ENCODE measurements around the gene KSR1.
"Not testable (repeated sequence)": the region's sequence is repeated elsewhere in the genome, so short reads cannot be mapped to it uniquely, and the experiment has no call there.

Gene KSR1

DNA sequence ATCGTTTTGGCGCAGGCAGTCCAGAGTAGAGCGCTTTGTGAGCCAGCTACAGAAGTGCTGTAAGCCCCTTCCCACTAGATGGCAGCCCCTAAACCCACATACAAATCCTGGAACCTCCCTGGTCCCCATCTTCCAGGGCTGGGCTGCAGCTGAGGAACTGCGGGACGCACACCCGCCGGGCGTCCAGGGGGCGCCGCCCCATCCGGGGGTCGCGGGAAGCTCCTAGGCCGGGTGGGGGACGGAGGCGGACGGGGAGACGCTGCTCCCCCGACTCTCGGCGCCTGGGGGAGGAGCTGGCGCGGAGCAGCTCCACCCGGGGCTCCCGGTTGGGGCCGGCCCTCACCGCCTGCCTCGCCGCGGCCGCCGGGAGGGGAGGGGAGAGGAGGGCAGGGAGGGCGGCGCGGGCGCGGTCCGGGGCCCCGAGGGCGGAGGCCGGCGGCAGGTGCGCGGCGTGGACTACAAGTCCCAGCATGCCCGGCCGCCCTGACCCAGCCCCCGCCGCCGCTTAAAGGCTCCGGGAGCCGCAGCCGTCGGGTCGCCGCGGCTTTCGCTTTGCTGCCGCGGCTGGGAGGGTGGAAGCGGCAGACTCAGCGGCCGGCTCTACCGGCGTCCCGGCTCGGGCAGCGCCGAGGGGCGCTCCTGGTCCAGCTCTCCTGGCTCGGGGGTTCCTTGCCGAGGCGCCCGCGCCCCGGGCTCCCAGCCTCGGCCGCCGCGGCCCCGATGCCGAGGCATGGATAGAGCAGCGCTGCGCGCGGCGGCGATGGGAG is at the start of gene KSR1:
TSS of gene KSR1 (plus strand) at position 535 of the 767 bp plus-strand sequence. CDS start at position 731, 196 bp downstream.
- DNase-seq (ENCODE audit: extremely low read depth, low read depth), result no peak
- TF ChIP-seq, protein P1, sequence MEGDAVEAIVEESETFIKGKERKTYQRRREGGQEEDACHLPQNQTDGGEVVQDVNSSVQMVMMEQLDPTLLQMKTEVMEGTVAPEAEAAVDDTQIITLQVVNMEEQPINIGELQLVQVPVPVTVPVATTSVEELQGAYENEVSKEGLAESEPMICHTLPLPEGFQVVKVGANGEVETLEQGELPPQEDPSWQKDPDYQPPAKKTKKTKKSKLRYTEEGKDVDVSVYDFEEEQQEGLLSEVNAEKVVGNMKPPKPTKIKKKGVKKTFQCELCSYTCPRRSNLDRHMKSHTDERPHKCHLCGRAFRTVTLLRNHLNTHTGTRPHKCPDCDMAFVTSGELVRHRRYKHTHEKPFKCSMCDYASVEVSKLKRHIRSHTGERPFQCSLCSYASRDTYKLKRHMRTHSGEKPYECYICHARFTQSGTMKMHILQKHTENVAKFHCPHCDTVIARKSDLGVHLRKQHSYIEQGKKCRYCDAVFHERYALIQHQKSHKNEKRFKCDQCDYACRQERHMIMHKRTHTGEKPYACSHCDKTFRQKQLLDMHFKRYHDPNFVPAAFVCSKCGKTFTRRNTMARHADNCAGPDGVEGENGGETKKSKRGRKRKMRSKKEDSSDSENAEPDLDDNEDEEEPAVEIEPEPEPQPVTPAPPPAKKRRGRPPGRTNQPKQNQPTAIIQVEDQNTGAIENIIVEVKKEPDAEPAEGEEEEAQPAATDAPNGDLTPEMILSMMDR (IDR thresholded peaks at IDR 0.05; ENCODE audit: low read depth, low read length, missing control alignments), result peak; percentile 44
- H3K4me3 ChIP-seq (replicated peaks; ENCODE audit: low read depth, low read length), result peak within 1 kb of the TSS; percentile 66

DNA sequence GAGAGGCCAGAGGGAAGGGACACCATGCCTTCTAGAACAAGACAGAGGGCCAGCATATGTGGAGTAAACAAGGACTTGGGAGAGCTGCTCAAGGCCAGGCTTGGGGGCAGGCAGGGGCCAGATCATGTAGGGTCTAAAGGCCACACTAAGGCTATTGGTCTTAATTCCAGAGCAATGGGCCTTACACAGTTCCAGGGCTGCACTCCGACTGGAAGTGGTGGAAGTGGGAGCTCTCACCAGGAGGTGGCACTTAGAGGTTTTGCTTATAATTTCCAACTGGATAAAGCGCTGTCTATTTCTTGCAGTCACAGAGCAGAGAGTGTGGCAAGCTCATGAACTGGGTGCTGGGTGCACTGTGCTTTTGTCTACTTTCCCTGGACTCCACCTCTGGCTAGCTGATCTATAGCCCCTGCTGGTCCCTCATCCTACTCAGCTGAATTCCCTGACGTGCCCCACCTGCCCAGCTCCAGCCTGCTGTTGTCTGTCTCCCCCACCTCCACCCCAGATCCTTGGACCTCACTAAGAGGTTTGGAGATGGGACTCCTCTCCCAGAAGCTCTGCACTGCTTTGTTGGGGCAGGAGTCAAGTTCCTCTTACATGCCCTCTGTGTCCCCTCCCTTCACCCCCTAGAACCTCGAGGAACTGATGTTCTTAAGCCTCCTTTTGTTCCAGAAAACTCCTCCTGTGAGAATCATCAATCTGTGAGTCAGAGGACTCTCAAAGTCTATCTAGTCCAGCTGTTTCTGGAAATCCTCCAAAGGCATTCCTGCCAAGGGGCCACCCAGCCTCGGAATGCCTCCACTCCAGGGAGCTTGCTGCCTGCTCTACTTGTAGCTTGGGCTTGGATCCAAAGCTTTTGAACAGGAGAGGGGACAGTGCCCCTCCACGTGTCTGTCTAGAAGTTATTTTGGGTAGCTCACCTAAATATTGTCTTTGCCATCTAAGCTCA is 48.1 kb upstream of the KSR1 start:
- no peak overlapping the region for H3K4me3 ChIP-seq (replicated peaks; ENCODE audit: low read depth, low read length)
- DNase-seq (ENCODE audit: extremely low read depth, low read depth), result peak; percentile 33
- TF ChIP-seq, protein P1 (IDR thresholded peaks at IDR 0.05; ENCODE audit: low read depth, low read length, missing control alignments), result no peak

DNA sequence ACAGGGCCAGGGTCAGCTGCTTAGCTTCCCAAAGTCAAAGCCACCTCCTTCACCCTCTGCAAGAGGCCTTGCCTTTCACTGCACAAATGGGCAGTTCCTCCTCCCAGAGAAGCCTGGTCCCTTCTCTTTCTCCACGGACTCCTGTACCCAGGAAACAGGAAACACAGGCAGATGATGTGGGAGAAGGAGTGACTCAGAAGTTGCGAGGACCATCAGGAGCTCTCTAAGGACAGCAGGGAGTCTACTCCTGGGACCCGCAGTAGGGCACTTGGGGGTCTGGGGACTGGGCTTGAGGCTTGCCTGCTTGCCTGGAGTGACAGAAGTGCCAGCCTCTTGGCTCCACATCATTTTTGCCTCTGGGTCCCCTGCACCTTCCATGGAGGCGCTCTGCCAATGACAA is 47.4 kb upstream of the KSR1 start:
- no peak for DNase-seq (ENCODE audit: extremely low read depth, low read depth)
- TF ChIP-seq, protein P1 (IDR thresholded peaks at IDR 0.05; ENCODE audit: low read depth, low read length, missing control alignments), result no peak
- no peak overlapping the region for H3K4me3 ChIP-seq (replicated peaks; ENCODE audit: low read depth, low read length)

DNA sequence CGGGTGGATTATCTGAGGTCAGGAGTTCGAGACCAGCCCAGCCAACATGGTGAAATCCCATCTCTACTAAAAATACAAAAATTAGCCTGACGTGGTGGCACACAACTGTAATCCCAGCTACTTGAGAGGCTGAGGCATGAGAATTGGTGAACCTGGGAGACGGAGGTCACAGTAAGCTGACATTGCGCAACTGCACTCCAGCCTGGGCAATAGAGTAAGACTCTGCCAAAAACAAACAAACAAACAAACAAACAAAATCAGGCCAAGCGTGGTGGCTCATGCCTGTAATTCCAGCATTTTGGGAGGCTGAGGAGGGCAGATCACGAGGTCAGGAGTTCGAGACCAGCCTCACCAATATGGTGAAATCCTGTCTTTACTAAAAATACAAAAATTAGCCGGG is 44.1 kb upstream of the KSR1 start:
- H3K4me3 ChIP-seq (replicated peaks; ENCODE audit: low read depth, low read length); DNase-seq (ENCODE audit: extremely low read depth, low read depth): not testable (repeated sequence)

DNA sequence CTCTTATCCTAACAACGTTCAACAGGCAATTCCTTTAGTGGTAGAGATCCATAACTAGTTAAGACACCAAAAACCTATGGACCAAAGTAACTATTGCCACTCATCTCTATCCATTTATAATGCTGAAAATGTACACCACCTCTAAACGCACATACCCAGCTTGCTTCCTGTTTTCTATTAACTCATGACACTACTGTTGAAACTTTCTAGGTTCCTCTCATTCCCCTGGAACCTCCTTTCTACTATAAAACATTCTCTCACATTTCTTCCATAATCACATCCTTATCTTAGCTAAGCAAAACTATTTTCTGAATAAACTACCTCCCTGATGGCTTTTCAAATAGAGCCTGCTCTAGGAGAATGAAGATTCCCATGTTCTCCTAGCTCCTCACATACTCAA is 42.9 kb upstream of the KSR1 start:
- no peak overlapping the region for H3K4me3 ChIP-seq (replicated peaks; ENCODE audit: low read depth, low read length)
- TF ChIP-seq, protein P1 (IDR thresholded peaks at IDR 0.05; ENCODE audit: low read depth, low read length, missing control alignments), result no peak
- no peak for DNase-seq (ENCODE audit: extremely low read depth, low read depth)

DNA sequence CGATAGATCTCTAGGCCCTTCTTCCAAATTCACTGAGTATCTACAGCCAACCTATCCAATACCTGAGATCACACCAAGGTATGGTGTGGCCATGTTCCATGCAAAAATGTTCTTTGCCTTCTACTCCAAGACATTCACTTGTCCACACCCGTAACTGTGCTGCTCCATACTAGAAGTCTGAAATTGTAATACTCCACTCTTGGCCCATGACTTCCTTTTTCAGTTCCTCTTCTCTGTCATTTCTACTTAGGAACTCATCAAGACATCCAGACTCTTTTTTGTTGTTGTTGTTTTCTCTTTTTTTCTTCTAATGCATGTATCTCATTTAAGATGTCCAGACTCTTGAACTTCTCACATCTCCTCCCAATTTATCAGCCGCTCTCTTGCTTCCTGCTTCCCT is 42.5 kb upstream of the KSR1 start:
- DNase-seq (ENCODE audit: extremely low read depth, low read depth), result no peak
- H3K4me3 ChIP-seq (replicated peaks; ENCODE audit: low read depth, low read length), result no peak overlapping the region

More for the DNA sequence above, 42.5 kb upstream of the KSR1 start:
- TF ChIP-seq, protein P1 (IDR thresholded peaks at IDR 0.05; ENCODE audit: low read depth, low read length, missing control alignments), result no peak
